ENCODE measurements around the gene GLG1. TPM values are rescaled to one million over a fixed set of nuclear protein-coding genes. Genes with fewer than 3 reads are reported as not detected.
A peak's percentile ranks its signal among the peaks of the same experiment; 100 is the strongest.

The GLG1 gene
- total and polyA plus RNA-seq, 7 donors: 19.7 to 107 (median 60.1) TPM

DNA sequence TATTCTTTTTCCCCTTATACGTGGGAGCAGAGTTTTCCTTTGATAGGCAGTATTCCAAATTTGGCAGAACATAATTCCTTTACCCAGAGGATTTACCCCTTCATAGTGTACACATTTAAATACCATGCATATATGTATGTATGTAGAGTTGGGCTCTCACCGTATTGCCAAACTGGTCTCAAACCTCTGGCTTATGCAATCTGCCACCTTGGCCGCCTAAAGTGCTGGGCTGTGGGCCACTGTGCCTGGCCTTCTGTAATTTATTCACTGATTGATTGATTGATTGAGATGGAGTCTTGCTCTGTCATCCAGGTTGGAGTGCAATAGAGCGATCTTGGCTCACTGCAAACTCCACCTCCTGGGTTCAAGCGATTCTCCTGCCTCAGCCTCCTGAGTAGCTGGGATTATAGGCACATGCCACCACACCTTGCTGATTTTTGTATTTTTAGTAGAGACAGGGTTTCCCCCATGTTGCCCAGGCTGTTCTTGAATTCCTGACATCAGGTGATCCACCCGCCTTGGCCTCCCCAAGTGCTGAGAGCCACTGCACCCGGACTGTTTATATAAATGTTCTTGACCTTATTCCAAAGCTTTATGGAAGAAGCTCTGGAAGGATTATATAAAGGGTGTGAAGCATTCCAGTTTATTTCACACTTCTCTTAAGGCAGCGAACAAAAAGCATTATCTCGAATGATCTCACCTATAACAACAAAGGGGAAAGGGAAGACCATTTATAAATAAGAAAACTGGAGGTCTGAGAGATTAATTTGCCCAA, 14.9 kb downstream of the GLG1 start:
- TF ChIP-seq, protein P1, sequence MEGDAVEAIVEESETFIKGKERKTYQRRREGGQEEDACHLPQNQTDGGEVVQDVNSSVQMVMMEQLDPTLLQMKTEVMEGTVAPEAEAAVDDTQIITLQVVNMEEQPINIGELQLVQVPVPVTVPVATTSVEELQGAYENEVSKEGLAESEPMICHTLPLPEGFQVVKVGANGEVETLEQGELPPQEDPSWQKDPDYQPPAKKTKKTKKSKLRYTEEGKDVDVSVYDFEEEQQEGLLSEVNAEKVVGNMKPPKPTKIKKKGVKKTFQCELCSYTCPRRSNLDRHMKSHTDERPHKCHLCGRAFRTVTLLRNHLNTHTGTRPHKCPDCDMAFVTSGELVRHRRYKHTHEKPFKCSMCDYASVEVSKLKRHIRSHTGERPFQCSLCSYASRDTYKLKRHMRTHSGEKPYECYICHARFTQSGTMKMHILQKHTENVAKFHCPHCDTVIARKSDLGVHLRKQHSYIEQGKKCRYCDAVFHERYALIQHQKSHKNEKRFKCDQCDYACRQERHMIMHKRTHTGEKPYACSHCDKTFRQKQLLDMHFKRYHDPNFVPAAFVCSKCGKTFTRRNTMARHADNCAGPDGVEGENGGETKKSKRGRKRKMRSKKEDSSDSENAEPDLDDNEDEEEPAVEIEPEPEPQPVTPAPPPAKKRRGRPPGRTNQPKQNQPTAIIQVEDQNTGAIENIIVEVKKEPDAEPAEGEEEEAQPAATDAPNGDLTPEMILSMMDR (IDR thresholded peaks at IDR 0.05): no peak
- 74 to 78% (median 76%) methylated on average over 9 of the region's 9 CpGs for WGBS, 3 donors
- Histone ChIP-seq H3K27me3 (ENCODE audit: insufficient read depth in 3 of 3, low read length in 2 of 3) (no peaks in the 10 kb centered on the region), H3K27ac (no peak overlapping the region), H3K9me3 (no peaks in the 10 kb centered on the region), H3K4me3 (no peak overlapping the region), H3K36me3 (ENCODE audit: insufficient read depth in 1 of 2, low read depth in 1 of 2) (no peaks in the 10 kb centered on the region), H3K4me1 (peaks cover 23% of the 10 kb centered on the region)
- intact Hi-C loops (cut with DNase I): no loop called here
- no peak for ATAC-seq
- no peak for DNase-seq

DNA sequence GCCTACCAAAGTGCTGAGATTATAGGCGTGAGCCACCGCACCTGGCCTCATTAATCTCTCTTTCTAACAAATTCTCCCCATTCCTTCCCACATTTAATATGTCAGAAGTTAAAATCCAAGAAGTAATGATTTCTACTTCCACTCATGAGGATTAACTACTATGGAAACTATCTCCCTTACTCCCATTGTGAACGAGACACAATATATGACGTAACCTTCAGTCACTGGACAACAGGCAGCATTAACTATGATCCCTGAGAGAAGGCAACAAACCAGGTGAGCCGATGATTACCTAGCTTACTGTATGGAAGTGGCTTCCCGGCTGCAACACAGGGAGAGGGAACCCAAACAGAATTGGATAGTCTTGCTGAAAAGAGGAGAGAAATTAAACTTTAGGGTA, 20.0 kb downstream of the GLG1 start:
- DNase-seq: no peak
- no peaks in the 10 kb centered on the region for H3K27me3 ChIP-seq (ENCODE audit: insufficient read depth in 3 of 3, low read length in 2 of 3)
- intact Hi-C loops (cut with DNase I): no loop called here
- H3K36me3 ChIP-seq (ENCODE audit: insufficient read depth in 1 of 2, low read depth in 1 of 2): no peaks in the 10 kb centered on the region
- no peak overlapping the region for H3K27ac ChIP-seq
- TF ChIP-seq, protein P1 (IDR thresholded peaks at IDR 0.05): no peak
- H3K4me3 ChIP-seq: no peak overlapping the region
- peaks cover 27% of the 10 kb centered on the region for H3K4me1 ChIP-seq
- 57 to 73% (median 72%) methylated on average over 6 of the region's 6 CpGs for WGBS, 3 donors
- H3K9me3 ChIP-seq: no peaks in the 10 kb centered on the region
- ATAC-seq: no peak

DNA sequence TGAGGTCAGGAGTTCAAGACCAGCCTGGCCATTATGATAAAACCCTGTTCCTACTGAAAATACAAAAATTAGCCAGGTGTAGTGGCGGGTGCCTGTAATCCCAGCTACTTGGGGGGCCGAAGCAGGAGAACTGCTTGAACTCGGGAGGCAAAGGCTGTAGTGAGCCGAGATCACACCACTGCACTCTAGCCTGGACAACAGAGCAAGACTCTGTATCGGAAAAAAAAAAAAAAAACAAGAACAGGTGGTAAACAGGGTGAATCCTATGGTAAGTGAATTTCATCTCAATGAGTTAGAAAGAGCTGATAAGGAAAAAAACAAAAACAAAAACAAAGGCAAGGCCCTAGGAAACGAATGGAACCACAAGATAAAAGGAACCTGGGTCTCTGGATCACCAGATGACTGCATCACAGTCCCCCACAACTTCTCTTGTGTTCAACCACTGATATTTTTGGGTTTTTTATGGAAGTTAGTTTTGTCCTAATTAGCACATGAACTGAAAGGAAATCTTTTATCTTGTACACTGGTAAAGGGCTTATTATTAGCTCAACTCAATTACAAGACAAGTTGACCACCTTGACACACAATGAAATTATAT, 21.0 kb downstream of the GLG1 start:
- no peaks in the 10 kb centered on the region for H3K27me3 ChIP-seq (ENCODE audit: insufficient read depth in 3 of 3, low read length in 2 of 3)
- H3K9me3 ChIP-seq: no peaks in the 10 kb centered on the region
- ATAC-seq: no peak
- H3K4me1 ChIP-seq: peaks cover 37% of the 10 kb centered on the region
- no peak overlapping the region for H3K4me3 ChIP-seq
- no peak overlapping the region for H3K27ac ChIP-seq
- no peaks in the 10 kb centered on the region for H3K36me3 ChIP-seq (ENCODE audit: insufficient read depth in 1 of 2, low read depth in 1 of 2)
- TF ChIP-seq, protein P1 (IDR thresholded peaks at IDR 0.05): no peak
- intact Hi-C loops (cut with DNase I): no loop called here
- WGBS, 3 donors: 88 to 93% (median 92%) methylated on average over 6 of the region's 6 CpGs
- DNase-seq: no peak

DNA sequence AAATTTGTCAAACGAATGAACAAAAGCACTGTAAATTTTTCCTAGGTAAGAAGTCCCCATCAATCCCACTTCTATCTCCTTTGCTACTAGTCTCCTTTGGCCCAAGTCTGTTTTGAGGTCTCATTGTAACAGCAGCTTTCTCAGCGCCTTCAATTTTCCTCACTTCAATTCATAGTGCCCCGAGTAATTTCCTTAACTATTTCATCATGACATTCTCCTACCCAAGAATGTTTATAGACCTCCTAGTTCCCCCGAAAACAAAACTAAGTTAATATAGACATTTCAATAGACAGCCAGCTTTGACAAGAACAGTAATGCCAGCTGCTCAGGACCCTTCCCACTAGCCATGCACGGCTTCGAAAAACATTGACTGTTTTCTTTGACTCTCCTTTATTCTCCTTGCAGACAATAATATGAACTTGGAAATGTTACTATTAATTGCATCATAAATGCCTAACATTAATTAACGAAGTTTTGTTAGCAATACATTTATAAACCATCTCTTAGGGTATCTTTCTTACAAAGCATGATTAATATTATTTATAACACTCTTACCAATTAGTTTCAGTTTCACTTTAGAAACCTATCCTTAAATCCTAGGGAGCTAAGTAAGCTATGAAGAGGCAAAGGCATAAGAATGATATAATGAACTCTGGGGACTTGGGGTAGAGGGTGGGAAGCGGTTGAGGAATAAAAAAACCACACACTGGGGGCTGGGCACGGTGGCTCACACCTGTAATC, 22.8 kb downstream of the GLG1 start:
- TF ChIP-seq, protein P1 (IDR thresholded peaks at IDR 0.05): no peak
- peak overlapping the region; percentile 75 for H3K27ac ChIP-seq
- DNase-seq: no peak
- no peak for ATAC-seq
- H3K27me3 ChIP-seq (ENCODE audit: insufficient read depth in 3 of 3, low read length in 2 of 3): no peaks in the 10 kb centered on the region
- peaks cover 47% of the 10 kb centered on the region for H3K4me1 ChIP-seq
- no peak overlapping the region for H3K4me3 ChIP-seq
- WGBS, 3 donors: 88 to 92% (median 91%) methylated on average over 9 of the region's 9 CpGs
- intact Hi-C loops (cut with DNase I): no loop called here
- no peaks in the 10 kb centered on the region for H3K36me3 ChIP-seq (ENCODE audit: insufficient read depth in 1 of 2, low read depth in 1 of 2)
- H3K9me3 ChIP-seq: no peaks in the 10 kb centered on the region

All from psoas muscle (tissue), 8 donors.